SK-N-SH treated with all-trans-retinoic acid at 6 μM for 48 hours (cell line): ENCODE results near the gene AKIP1.

ENCODE experiments used
- BACH2 ChIP-seq: fragments of 250-450 bp; sonication (Bioruptor Pico); IDR thresholded peaks from 2 replicates; pipeline ENCODE4 v1.9.0; 2021; ENCODE audit warnings: mild to moderate bottlenecking, borderline replicate concordance
- CSDC2 ChIP-seq: fragments of 250-450 bp; sonication (Bioruptor Pico); IDR thresholded peaks from 2 replicates; pipeline ENCODE4 v1.5.0; 2020; ENCODE audit warnings: mild to moderate bottlenecking, moderate library complexity
- ISL1 ChIP-seq: fragments of 250-450 bp; sonication (Bioruptor Pico); IDR thresholded peaks from 2 replicates; pipeline ENCODE4 v2.1.2; 2022; ENCODE audit warnings: mild to moderate bottlenecking, moderate library complexity
- PPARA ChIP-seq: fragments of 250-450 bp; sonication (Bioruptor Pico); IDR thresholded peaks from 2 replicates; pipeline ENCODE4 v1.5.0; 2020; ENCODE audit warnings: mild to moderate bottlenecking, borderline replicate concordance
- RARB ChIP-seq: fragments of 250-450 bp; sonication (Bioruptor Pico); IDR thresholded peaks from 2 replicates; pipeline ENCODE4 v1.8.0; 2021; ENCODE audit warnings: mild to moderate bottlenecking, moderate library complexity
- ZNF70 ChIP-seq: fragments of 450-650 bp; formaldehyde crosslinking; IDR thresholded peaks from 2 replicates; pipeline ENCODE4 v1.5.0; 2020; ENCODE audit warnings: mild to moderate bottlenecking, moderate library complexity
- ZNF8 ChIP-seq: fragments of 450-650 bp; formaldehyde crosslinking; IDR thresholded peaks from 2 replicates; pipeline ENCODE4 v1.5.0; 2020; ENCODE audit warnings: mild to moderate bottlenecking, moderate library complexity
- TF ChIP-seq, protein P1 (sequence below): fragments of 250-450 bp; sonication (Bioruptor Pico); IDR thresholded peaks from 2 replicates; pipeline ENCODE4 v1.8.0; 2020; ENCODE audit warnings: mild to moderate bottlenecking, moderate library complexity, borderline replicate concordance
- TF ChIP-seq, protein P2 (sequence below): fragments of 250-450 bp; sonication (Bioruptor Pico); IDR thresholded peaks from 2 replicates; pipeline ENCODE4 v1.5.0; 2020; ENCODE audit warnings: mild to moderate bottlenecking, moderate library complexity

DNA sequence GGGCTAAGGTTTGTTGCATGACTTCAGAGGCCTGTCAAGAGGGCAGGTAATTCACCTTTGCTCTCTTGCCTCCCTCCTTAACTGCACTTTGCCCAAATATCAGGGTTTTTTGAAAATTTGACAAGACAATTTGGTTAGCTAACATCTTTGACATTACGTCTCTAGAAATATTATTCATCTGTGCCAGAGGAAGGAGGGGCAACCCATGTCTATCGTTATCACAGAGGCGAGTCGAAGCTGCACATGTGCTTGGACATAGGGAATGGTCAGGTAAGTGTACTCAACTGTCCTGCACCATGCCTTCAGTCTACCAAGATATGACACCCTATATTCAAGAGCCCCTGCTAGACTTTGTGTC is 3.7 kb downstream of the AKIP1 start:
- no peak for TF ChIP-seq ISL1 (CRISPR knock-in tag)
- no peak for TF ChIP-seq CSDC2 (CRISPR knock-in tag)
- no peak for TF ChIP-seq ZNF70 (CRISPR knock-in tag)
- no peak for TF ChIP-seq ZNF8 (CRISPR knock-in tag)
- no peak for TF ChIP-seq BACH2
- TF ChIP-seq RARB = no peak
- TF ChIP-seq, protein P1, sequence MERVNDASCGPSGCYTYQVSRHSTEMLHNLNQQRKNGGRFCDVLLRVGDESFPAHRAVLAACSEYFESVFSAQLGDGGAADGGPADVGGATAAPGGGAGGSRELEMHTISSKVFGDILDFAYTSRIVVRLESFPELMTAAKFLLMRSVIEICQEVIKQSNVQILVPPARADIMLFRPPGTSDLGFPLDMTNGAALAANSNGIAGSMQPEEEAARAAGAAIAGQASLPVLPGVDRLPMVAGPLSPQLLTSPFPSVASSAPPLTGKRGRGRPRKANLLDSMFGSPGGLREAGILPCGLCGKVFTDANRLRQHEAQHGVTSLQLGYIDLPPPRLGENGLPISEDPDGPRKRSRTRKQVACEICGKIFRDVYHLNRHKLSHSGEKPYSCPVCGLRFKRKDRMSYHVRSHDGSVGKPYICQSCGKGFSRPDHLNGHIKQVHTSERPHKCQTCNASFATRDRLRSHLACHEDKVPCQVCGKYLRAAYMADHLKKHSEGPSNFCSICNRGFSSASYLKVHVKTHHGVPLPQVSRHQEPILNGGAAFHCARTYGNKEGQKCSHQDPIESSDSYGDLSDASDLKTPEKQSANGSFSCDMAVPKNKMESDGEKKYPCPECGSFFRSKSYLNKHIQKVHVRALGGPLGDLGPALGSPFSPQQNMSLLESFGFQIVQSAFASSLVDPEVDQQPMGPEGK (CRISPR knock-in tag) = no peak
- TF ChIP-seq PPARA (CRISPR knock-in tag) = no peak
- TF ChIP-seq, protein P2, sequence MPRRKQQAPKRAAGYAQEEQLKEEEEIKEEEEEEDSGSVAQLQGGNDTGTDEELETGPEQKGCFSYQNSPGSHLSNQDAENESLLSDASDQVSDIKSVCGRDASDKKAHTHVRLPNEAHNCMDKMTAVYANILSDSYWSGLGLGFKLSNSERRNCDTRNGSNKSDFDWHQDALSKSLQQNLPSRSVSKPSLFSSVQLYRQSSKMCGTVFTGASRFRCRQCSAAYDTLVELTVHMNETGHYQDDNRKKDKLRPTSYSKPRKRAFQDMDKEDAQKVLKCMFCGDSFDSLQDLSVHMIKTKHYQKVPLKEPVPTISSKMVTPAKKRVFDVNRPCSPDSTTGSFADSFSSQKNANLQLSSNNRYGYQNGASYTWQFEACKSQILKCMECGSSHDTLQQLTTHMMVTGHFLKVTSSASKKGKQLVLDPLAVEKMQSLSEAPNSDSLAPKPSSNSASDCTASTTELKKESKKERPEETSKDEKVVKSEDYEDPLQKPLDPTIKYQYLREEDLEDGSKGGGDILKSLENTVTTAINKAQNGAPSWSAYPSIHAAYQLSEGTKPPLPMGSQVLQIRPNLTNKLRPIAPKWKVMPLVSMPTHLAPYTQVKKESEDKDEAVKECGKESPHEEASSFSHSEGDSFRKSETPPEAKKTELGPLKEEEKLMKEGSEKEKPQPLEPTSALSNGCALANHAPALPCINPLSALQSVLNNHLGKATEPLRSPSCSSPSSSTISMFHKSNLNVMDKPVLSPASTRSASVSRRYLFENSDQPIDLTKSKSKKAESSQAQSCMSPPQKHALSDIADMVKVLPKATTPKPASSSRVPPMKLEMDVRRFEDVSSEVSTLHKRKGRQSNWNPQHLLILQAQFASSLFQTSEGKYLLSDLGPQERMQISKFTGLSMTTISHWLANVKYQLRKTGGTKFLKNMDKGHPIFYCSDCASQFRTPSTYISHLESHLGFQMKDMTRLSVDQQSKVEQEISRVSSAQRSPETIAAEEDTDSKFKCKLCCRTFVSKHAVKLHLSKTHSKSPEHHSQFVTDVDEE (CRISPR knock-in tag) = no peak
